WTC11 (cell line): ENCODE measurements around the gene PTGIS. TPM values are rescaled to one million over a fixed set of nuclear protein-coding genes. Genes with fewer than 3 reads are reported as not detected.
A peak's percentile ranks its signal among the peaks of the same experiment; 100 is the strongest.

Experiments used
- AFF4 ChIP-seq: sonication (generic); formaldehyde crosslinking; IDR thresholded peaks from 2 replicates; pipeline ENCODE4 v1.8.1; 2023; ENCODE audit warnings: mild to moderate bottlenecking, missing genetic modification reagents, borderline replicate concordance
- ARID4B ChIP-seq: sonication (generic); formaldehyde crosslinking; IDR thresholded peaks from 2 replicates; pipeline ENCODE4 v1.8.0; 2023; ENCODE audit warnings: missing genetic modification reagents, mild to moderate bottlenecking, borderline replicate concordance
- CREB1 ChIP-seq: sonication (generic); formaldehyde crosslinking; IDR thresholded peaks from 2 replicates; pipeline ENCODE4 v1.8.0; 2023; ENCODE audit warnings: mild to moderate bottlenecking, missing genetic modification reagents
- CREM ChIP-seq: sonication (generic); formaldehyde crosslinking; IDR thresholded peaks from 2 replicates; pipeline ENCODE4 v1.8.1; 2022; ENCODE audit warnings: mild to moderate bottlenecking, missing genetic modification reagents, moderate library complexity
- MAX ChIP-seq: sonication (generic); formaldehyde crosslinking; IDR thresholded peaks from 2 replicates; pipeline ENCODE4 v1.8.0; 2022; ENCODE audit warnings: mild to moderate bottlenecking, missing genetic modification reagents
- MLX ChIP-seq: sonication (generic); formaldehyde crosslinking; IDR thresholded peaks from 2 replicates; pipeline ENCODE4 v1.8.1; 2023; ENCODE audit warnings: mild to moderate bottlenecking, missing genetic modification reagents, moderate library complexity
- MYBL2 ChIP-seq: sonication (generic); formaldehyde crosslinking; IDR thresholded peaks from 2 replicates; pipeline ENCODE4 v1.8.1; 2023; ENCODE audit warnings: mild to moderate bottlenecking, moderate library complexity, missing genetic modification reagents
- NFE2L1 ChIP-seq: sonication (generic); formaldehyde crosslinking; IDR thresholded peaks from 2 replicates; pipeline ENCODE4 v1.8.1; 2023; ENCODE audit warnings: missing genetic modification reagents
- NFYB ChIP-seq: sonication (generic); formaldehyde crosslinking; conservative IDR thresholded peaks from 2 replicates; pipeline ENCODE4 v1.8.0; 2022; ENCODE audit warnings: low read depth, missing genetic modification reagents
- PREB ChIP-seq: sonication (generic); formaldehyde crosslinking; IDR thresholded peaks from 2 replicates; pipeline ENCODE4 v1.8.1; 2022; ENCODE audit warnings: mild to moderate bottlenecking, missing genetic modification reagents, moderate library complexity, borderline replicate concordance
- RELA ChIP-seq: sonication (generic); formaldehyde crosslinking; IDR thresholded peaks from 2 replicates; pipeline ENCODE4 v1.8.1; 2022; ENCODE audit warnings: missing genetic modification reagents, mild to moderate bottlenecking, borderline replicate concordance
- USF1 ChIP-seq: sonication (generic); formaldehyde crosslinking; IDR thresholded peaks from 2 replicates; pipeline ENCODE4 v1.8.0; 2022; ENCODE audit warnings: mild to moderate bottlenecking, missing genetic modification reagents
- ZBTB43 ChIP-seq: sonication (generic); formaldehyde crosslinking; IDR thresholded peaks from 2 replicates; pipeline ENCODE4 v1.8.1; 2023; ENCODE audit warnings: mild to moderate bottlenecking, missing genetic modification reagents
- ZNF121 ChIP-seq: sonication (generic); formaldehyde crosslinking; IDR thresholded peaks from 2 replicates; pipeline ENCODE4 v1.8.0; 2023; ENCODE audit warnings: missing genetic modification reagents
- total RNA-seq: library from RNA; stranded (reverse); gene quantifications from 3 replicates; pipeline ENCODE4 v1.2.3, GENCODE V29; 2021
- TF ChIP-seq, protein P1 (sequence below): sonication (generic); formaldehyde crosslinking; IDR thresholded peaks from 2 replicates; pipeline ENCODE4 v1.8.1; 2022; ENCODE audit warnings: low read depth, missing genetic modification reagents, borderline replicate concordance
- TF ChIP-seq, protein P2 (sequence below): sonication (generic); formaldehyde crosslinking; IDR thresholded peaks from 2 replicates; pipeline ENCODE4 v1.8.0; 2023; ENCODE audit warnings: missing genetic modification reagents
- TF ChIP-seq, protein P3 (sequence below): sonication (generic); formaldehyde crosslinking; IDR thresholded peaks from 2 replicates; pipeline ENCODE4 v1.8.1; 2023; ENCODE audit warnings: mild to moderate bottlenecking, missing genetic modification reagents

The PTGIS gene
- total RNA-seq, 1 experiment from 2014 or later = 24.3 TPM

DNA sequence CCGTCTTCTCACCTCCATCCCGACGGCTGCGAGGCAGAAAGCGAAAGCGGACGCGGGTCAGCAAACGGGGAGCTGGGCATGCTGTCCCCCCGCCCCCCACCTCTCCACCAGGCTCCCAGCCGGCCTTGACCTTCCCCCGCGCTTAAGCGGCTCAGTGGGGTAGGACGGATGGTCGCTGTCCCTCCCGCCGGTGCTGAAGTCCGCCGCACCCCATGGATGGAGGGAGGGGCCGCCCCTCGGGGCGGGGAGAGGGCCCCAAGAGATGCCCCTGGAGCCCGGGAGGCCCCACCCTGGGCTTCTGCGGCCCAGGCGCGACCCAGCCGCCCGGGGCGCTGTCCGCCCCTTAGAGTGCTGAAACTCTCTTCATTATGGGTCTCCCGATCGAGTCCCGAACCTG lies 85.3 kb downstream of the PTGIS start, which contains the start of gene KCNB1 (continued):
- TF ChIP-seq CREB1 (CRISPR knock-in tag) (peak; percentile 58; the same call in 1 of the 2 replicates), AFF4 (CRISPR knock-in tag) (0 out of 2 replicates have a peak, but pooled peaks have one; percentile 29), MAX (CRISPR knock-in tag) (peak; percentile 75; the same call in 1 of the 2 replicates), ZNF121 (no peak), MLX (CRISPR knock-in tag) (no peak), CREM (CRISPR knock-in tag) (peak; percentile 58; the same call in 1 of the 2 replicates), ARID4B (CRISPR knock-in tag) (peak; percentile 98), NFE2L1 (CRISPR knock-in tag) (0 out of 2 replicates have a peak, but pooled peaks have one; percentile 56), RELA (CRISPR knock-in tag) (peak; percentile 64; the same call in 1 of the 2 replicates), USF1 (peak; percentile 79), MYBL2 (CRISPR knock-in tag) (peak; percentile 92), NFYB (CRISPR knock-in tag) (0 out of 2 replicates have a peak, but pooled peaks have one; percentile 25), ZBTB43 (CRISPR knock-in tag) (peak; percentile 90), PREB (CRISPR knock-in tag) (peak; percentile 61; the same call in 1 of the 2 replicates)
- TF ChIP-seq, protein P1, sequence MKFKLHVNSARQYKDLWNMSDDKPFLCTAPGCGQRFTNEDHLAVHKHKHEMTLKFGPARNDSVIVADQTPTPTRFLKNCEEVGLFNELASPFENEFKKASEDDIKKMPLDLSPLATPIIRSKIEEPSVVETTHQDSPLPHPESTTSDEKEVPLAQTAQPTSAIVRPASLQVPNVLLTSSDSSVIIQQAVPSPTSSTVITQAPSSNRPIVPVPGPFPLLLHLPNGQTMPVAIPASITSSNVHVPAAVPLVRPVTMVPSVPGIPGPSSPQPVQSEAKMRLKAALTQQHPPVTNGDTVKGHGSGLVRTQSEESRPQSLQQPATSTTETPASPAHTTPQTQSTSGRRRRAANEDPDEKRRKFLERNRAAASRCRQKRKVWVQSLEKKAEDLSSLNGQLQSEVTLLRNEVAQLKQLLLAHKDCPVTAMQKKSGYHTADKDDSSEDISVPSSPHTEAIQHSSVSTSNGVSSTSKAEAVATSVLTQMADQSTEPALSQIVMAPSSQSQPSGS (CRISPR knock-in tag) = peak; percentile 62; the same call in 1 of the 2 replicates
- TF ChIP-seq, protein P2, sequence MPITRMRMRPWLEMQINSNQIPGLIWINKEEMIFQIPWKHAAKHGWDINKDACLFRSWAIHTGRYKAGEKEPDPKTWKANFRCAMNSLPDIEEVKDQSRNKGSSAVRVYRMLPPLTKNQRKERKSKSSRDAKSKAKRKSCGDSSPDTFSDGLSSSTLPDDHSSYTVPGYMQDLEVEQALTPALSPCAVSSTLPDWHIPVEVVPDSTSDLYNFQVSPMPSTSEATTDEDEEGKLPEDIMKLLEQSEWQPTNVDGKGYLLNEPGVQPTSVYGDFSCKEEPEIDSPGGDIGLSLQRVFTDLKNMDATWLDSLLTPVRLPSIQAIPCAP (CRISPR knock-in tag) = 0 out of 2 replicates have a peak, but pooled peaks have one; percentile 54
- TF ChIP-seq, protein P3, sequence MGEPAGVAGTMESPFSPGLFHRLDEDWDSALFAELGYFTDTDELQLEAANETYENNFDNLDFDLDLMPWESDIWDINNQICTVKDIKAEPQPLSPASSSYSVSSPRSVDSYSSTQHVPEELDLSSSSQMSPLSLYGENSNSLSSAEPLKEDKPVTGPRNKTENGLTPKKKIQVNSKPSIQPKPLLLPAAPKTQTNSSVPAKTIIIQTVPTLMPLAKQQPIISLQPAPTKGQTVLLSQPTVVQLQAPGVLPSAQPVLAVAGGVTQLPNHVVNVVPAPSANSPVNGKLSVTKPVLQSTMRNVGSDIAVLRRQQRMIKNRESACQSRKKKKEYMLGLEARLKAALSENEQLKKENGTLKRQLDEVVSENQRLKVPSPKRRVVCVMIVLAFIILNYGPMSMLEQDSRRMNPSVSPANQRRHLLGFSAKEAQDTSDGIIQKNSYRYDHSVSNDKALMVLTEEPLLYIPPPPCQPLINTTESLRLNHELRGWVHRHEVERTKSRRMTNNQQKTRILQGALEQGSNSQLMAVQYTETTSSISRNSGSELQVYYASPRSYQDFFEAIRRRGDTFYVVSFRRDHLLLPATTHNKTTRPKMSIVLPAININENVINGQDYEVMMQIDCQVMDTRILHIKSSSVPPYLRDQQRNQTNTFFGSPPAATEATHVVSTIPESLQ = peak; percentile 78; the same call in 1 of the 2 replicates
